H1 (cell line): Measurements from ENCODE around the gene POM121C. TPM values are rescaled to one million over a fixed set of nuclear protein-coding genes. Genes with fewer than 3 reads are reported as not detected.
"Not testable (repeated sequence)": the region's sequence is repeated elsewhere in the genome, so short reads cannot be mapped to it uniquely, and the experiment has no call there.

Experiments
- CTCF ChIA-PET: fragments of 300-600 bp; sonication (Branson Sonifier 250); formaldehyde crosslinking; loops from one replicate; lab custom pipeline; 2021; ENCODE audit not compliant: partially characterized antibody; lab: Charles Lee
- POLR2A ChIA-PET: fragments of 300-600 bp; sonication (Branson Sonifier 250); formaldehyde crosslinking; loops from one replicate; lab custom pipeline; 2021; ENCODE audit warnings: inconsistent platforms; ENCODE audit not compliant: partially characterized antibody; lab: Charles Lee
- DNase-seq, 2 experiments: peaks; one replicate each; pipeline versions ENCODE4 v3.0.0 to v3.0.0-alpha.2; 2010 to 2022; ENCODE audit warnings: low spot score in 2 of 2, low read depth in 1 of 2, mixed read lengths in 1 of 2
- FAIRE-seq: peaks from 2 replicates; lab custom pipeline; 2011; peaks lifted over from hg19 to GRCh38; lab: Jason Lieb, UNC
- H2AFZ ChIP-seq: 2 replicates; pipeline ENCODE4 v1.8.1; 2012; ENCODE audit warnings: low read length, inconsistent platforms
- H2AK5ac ChIP-seq: 2 replicates; pipeline ENCODE4 v1.6.1; 2013; ENCODE audit warnings: low read depth, low read length
- H2BK120ac ChIP-seq: replicated peaks from 2 replicates; pipeline ENCODE3; 2013; ENCODE audit warnings: low read depth, low read length, inconsistent platforms
- H2BK12ac ChIP-seq: 2 replicates; pipeline ENCODE4 v1.6.1; 2013; ENCODE audit warnings: low read depth, low read length
- H2BK15ac ChIP-seq: 2 replicates; pipeline ENCODE4 v1.6.1; 2013; ENCODE audit warnings: low read length
- H2BK20ac ChIP-seq: 2 replicates; pipeline ENCODE4 v1.6.1; 2013; ENCODE audit warnings: low read length
- H2BK5ac ChIP-seq: 2 replicates; pipeline ENCODE4 v1.6.1; 2013; ENCODE audit warnings: low read depth, low read length
- H3K14ac ChIP-seq: 2 replicates; pipeline ENCODE4 v1.6.1; 2013; ENCODE audit warnings: inconsistent platforms; ENCODE audit not compliant: insufficient read length
- H3K18ac ChIP-seq: 2 replicates; pipeline ENCODE4 v1.6.1; 2013; ENCODE audit warnings: low read length; ENCODE audit errors: extremely low read depth
- H3K23ac ChIP-seq: 2 replicates; pipeline ENCODE4 v1.6.1; 2013; ENCODE audit warnings: inconsistent platforms; ENCODE audit not compliant: insufficient read length
- H3K23me2 ChIP-seq: 2 replicates; pipeline ENCODE4 v1.6.1; 2013; ENCODE audit warnings: low read depth, low read length
- H3K27ac ChIP-seq: 2 replicates; pipeline ENCODE4 v1.6.1; 2011; ENCODE audit warnings: low read depth, low read length, inconsistent platforms
- H3K27me3 ChIP-seq, 4 experiments: replicated peaks in 1 of 4; 1 replicate in 1 of 4; 2 replicates in 3 of 4; pipeline versions ENCODE4 v1.6.1 to v1.8.1; 2011 to 2013; ENCODE audit warnings: low read length in 3 of 4, mild to moderate bottlenecking in 3 of 4, inconsistent platforms in 2 of 4, mixed read lengths in 2 of 4, moderate library complexity in 1 of 4; ENCODE audit not compliant: control insufficient read depth in 3 of 4, insufficient read depth in 3 of 4; ENCODE audit errors: extremely low read depth in 1 of 4
- H3K36me3 ChIP-seq, 4 experiments: 2 replicates each; pipeline versions ENCODE4 v1.6.1 to v1.8.1; 2011 to 2013; ENCODE audit warnings: mild to moderate bottlenecking in 4 of 4, low read length in 3 of 4, moderate library complexity in 2 of 4, control low read depth in 1 of 4, inconsistent platforms in 1 of 4; ENCODE audit not compliant: insufficient read depth in 4 of 4, control insufficient read depth in 2 of 4
- H3K4ac ChIP-seq: replicated peaks from 2 replicates; pipeline ENCODE3; 2013; ENCODE audit warnings: low read length, low read depth, mixed read lengths, inconsistent platforms; ENCODE audit not compliant: insufficient read length
- H3K4me1 ChIP-seq, 4 experiments: replicated peaks in 1 of 4; 1 replicate in 1 of 4; 2 replicates in 3 of 4; pipeline versions ENCODE4 v1.6.1 to v1.8.1; 2011 to 2013; ENCODE audit warnings: low read length in 3 of 4, inconsistent platforms in 2 of 4, mixed read lengths in 1 of 4; ENCODE audit not compliant: insufficient read depth in 4 of 4, control insufficient read depth in 3 of 4
- H3K4me2 ChIP-seq, 2 experiments: 2 replicates each; pipeline versions ENCODE4 v1.6.1 to v1.8.1; 2011 to 2013; ENCODE audit warnings: low read depth in 2 of 2, low read length in 2 of 2, control low read depth in 1 of 2, inconsistent platforms in 1 of 2, mild to moderate bottlenecking in 1 of 2; ENCODE audit not compliant: insufficient read depth in 1 of 2
- H3K4me3 ChIP-seq, 4 experiments: fragments of 200-600, 300-600 bp in 1 of 4; sonication (generic), shearing (Covaris generic), sonication (Bioruptor Twin) in 1 of 4; 2 replicates each; pipeline versions ENCODE4 v1.5.1 to v1.8.1; 2011 to 2016; ENCODE audit warnings: low read length in 4 of 4, low read depth in 3 of 4, control low read depth in 2 of 4, inconsistent platforms in 2 of 4, mild to moderate bottlenecking in 2 of 4, mixed read lengths in 1 of 4, moderate library complexity in 1 of 4; ENCODE audit not compliant: insufficient read depth in 2 of 4; ENCODE audit errors: extremely low read depth in 1 of 4
- H3K56ac ChIP-seq: replicated peaks from 2 replicates; pipeline ENCODE3; 2013; ENCODE audit warnings: low read depth, mild to moderate bottlenecking, mixed read lengths, low read length, inconsistent platforms; ENCODE audit not compliant: insufficient read length
- H3K79me1 ChIP-seq: 2 replicates; pipeline ENCODE4 v1.6.1; 2013; ENCODE audit warnings: low read depth, low read length, control low read depth
- H3K79me2 ChIP-seq, 2 experiments: 2 replicates each; pipeline versions ENCODE4 v1.6.1 to v1.8.1; 2012 to 2013; ENCODE audit warnings: low read length in 2 of 2, mild to moderate bottlenecking in 2 of 2, inconsistent platforms in 1 of 2; ENCODE audit not compliant: insufficient read depth in 2 of 2, control insufficient read depth in 1 of 2
- H3K9ac ChIP-seq, 4 experiments: replicated peaks in 1 of 4; 1 replicate in 1 of 4; 2 replicates in 3 of 4; pipeline versions ENCODE4 v1.6.1 to v1.8.1; 2011 to 2013; ENCODE audit warnings: low read depth in 3 of 4, low read length in 3 of 4, control low read depth in 2 of 4, mild to moderate bottlenecking in 2 of 4, moderate library complexity in 2 of 4, inconsistent platforms in 1 of 4; ENCODE audit errors: extremely low read depth in 1 of 4
- H3K9me3 ChIP-seq, 2 experiments: 2 replicates each; pipeline versions ENCODE4 v1.6.1 to v1.8.1; 2012 to 2013; ENCODE audit warnings: mild to moderate bottlenecking in 2 of 2, moderate library complexity in 2 of 2, control low read depth in 1 of 2, inconsistent platforms in 1 of 2, low read depth in 1 of 2, low read length in 1 of 2, mixed read lengths in 1 of 2; ENCODE audit not compliant: insufficient read depth in 2 of 2
- H4K20me1 ChIP-seq, 2 experiments: replicated peaks in 1 of 2; 2 replicates each; pipeline versions ENCODE3 to v1.8.1; 2011 to 2013; ENCODE audit warnings: inconsistent platforms in 2 of 2, low read length in 2 of 2, mild to moderate bottlenecking in 1 of 2; ENCODE audit not compliant: insufficient read depth in 2 of 2, control insufficient read depth in 1 of 2
- H4K5ac ChIP-seq: 2 replicates; pipeline ENCODE4 v1.6.1; 2013; ENCODE audit warnings: low read length, low read depth, mixed read lengths, inconsistent platforms; ENCODE audit not compliant: insufficient read length
- H4K8ac ChIP-seq: 2 replicates; pipeline ENCODE4 v1.8.0; 2013; ENCODE audit warnings: mild to moderate bottlenecking, moderate library complexity, low read length, inconsistent platforms; ENCODE audit not compliant: insufficient read depth; ENCODE audit errors: extremely low read depth
- H4K91ac ChIP-seq: replicated peaks from 2 replicates; pipeline ENCODE3; 2013; ENCODE audit warnings: low read length, mixed read lengths, inconsistent platforms; ENCODE audit not compliant: insufficient read length
- WGBS, 2 experiments: shearing (Covaris generic) in 1 of 2; methylation state at CpG; one replicate each; pipeline versions ENCODE4 v1.1.6 to v1.1.7; 2013 to 2015; ENCODE audit warnings: low lambda C conversion rate in 2 of 2, mixed read lengths in 2 of 2, inconsistent platforms in 1 of 2, low coverage in 1 of 2, missing lambda C conversion rate in 1 of 2; ENCODE audit not compliant: insufficient replicate concordance in 2 of 2, insufficient coverage in 1 of 2, insufficient read length in 1 of 2; ENCODE audit errors: extremely low coverage in 1 of 2, missing lambda C conversion rate in 1 of 2; 5-methylcytosine and 5-hydroxymethylcytosine counted together
- polyA plus RNA-seq, 7 experiments: library from polyadenylated mRNA; depleted of rRNA in 3 of 7; stranded (reverse) in 5 of 7; unstranded in 2 of 7; fragments of >200 nt in 5 of 7; fragments of 200-250 nt in 2 of 7; gene quantifications; 1 replicate in 5 of 7; 2 replicates in 1 of 7; 4 replicates in 1 of 7; pipeline versions ENCODE4 v1.2.1 to v1.2.3, GENCODE V29; 2011 to 2013; ENCODE audit warnings: missing spikeins in 2 of 7, mixed read lengths in 2 of 7
- total RNA-seq: library from RNA; stranded (reverse); fragmentation: NEBNext Ultra II Directional; extraction: Animal tissue kit (Norgen Biotek cat#: 25700); gene quantifications from 2 replicates; pipeline ENCODE4 v1.2.1, GENCODE V29; 2021

The POM121C gene
- total and polyA plus RNA-seq, 2 of the 8 experiments (the other 6 are each of a cell fraction or from before 2014, with no cell fraction given) = 16.5 to 58.0 TPM

DNA sequence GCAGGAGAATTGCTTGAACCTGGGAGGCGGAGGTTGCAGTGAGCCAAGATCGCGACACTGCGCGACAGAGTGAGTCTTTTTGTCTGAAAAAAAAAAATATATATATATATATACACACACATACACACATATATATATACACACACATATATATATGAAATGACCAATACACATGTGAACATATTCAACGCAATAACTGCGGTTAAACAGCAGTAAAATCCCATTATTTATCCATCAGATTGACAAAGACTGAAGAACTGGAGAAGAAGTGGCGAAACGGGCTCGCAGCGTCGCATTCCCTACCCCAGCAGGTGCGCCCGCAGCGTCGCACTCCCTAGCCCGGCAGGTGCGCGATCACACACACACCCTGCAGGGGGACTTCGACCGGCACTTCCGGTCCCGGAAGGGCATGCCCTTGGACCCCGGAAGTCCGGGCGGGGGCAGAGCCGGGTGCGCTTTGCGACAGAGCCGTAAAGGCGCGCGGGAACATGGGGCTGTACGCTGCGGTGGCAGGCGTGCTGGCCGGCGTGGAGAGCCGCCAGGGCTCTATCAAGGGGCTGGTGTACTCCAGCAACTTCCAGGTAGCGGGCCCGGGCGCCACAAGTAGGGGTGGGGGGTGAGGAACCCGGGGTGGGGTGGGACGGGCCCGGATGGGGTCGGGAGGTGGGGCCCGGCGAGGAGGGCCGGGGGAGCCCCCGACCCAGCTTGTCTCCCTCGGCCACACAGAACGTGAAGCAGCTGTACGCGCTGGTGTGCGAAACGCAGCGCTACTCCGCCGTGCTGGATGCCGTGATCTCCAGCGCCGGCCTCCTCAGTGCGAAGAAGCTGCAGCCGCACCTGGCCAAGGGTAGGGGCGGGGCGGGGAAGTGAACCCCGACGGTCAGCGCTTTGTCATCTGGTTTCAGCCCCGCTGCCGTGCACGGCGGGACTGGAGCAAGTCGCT is 75.9 kb downstream of the POM121C start:
- H3K4ac ChIP-seq, H2BK20ac ChIP-seq, H2BK12ac ChIP-seq, H3K18ac ChIP-seq, H3K23ac ChIP-seq, H2BK120ac ChIP-seq, H3K79me1 ChIP-seq, H3K56ac ChIP-seq, H3K27ac ChIP-seq, H2BK5ac ChIP-seq, H3K4me1 ChIP-seq, H3K23me2 ChIP-seq, H2AFZ ChIP-seq, H2BK15ac ChIP-seq, DNase-seq, H4K20me1 ChIP-seq, H4K8ac ChIP-seq, CTCF ChIA-PET, H4K5ac ChIP-seq, H3K14ac ChIP-seq, H4K91ac ChIP-seq, H3K9me3 ChIP-seq, H3K27me3 ChIP-seq, H3K9ac ChIP-seq, H3K4me2 ChIP-seq, H3K36me3 ChIP-seq, H3K79me2 ChIP-seq, POLR2A ChIA-PET, H2AK5ac ChIP-seq: not testable (repeated sequence)
- no CpG with 5 or more reads among the region's 74 CpGs for WGBS, 2 experiments
- H3K4me3 ChIP-seq = peak overlapping the region in 1 of 4 experiments; percentile 20; a peak in 1 of 8 replicates
- FAIRE-seq = peak; percentile 13
